ENCODE data around the gene GALNT12.

GALNT12 gene

DNA sequence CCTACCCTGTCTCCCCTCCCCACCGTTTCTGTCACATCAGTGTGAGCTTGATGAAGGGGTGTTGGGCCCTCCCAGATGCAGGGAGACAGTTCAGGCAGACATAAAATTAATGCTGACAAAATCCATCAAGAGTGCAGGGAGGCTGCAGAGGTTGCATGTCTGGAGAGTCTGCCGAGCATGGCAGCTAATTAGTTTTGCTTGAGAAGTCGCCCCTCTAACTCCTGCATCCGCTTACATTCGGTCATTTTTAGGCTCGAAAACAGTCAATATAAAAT lies 44.9 kb downstream of the GALNT12 start:
- no peaks in the 10 kb centered on the region for H3K36me3 ChIP-seq (ENCODE audit: insufficient read depth, low read length)
- no peaks in the 10 kb centered on the region for H3K9me3 ChIP-seq (ENCODE audit: low read length)
- H3K4me1 ChIP-seq (ENCODE audit: insufficient read depth, low read length): peaks cover 2% of the 10 kb centered on the region
- no peak overlapping the region for H2AFZ ChIP-seq (ENCODE audit: low read depth, low read length)
- H3K4me3 ChIP-seq (ENCODE audit: low read length): no peak overlapping the region
- no peaks in the 10 kb centered on the region for H3K27me3 ChIP-seq (ENCODE audit: insufficient read depth, low read length)

DNA sequence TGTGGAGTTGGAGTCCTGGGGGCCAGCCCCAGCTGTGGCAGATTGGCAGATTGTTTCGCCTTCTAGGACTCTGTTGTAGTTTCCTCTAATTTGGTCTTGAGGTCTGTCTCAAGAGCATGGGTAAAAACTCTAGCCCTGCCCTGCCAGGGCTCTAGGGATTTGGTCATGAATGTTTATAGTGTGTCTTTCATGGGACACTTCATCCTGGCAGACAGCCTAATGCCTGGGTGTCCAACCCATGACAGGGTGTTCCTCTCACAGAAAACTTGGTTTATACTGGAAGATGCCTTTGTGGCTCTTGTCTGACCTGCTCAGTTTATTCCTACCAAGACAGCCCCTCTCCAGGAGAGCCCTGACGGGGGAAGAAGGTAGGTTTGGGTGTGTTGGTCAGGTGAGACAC lies 45.5 kb downstream of the GALNT12 start:
- Histone ChIP-seq H3K4me3 (ENCODE audit: low read length) (no peak overlapping the region), H3K27me3 (ENCODE audit: insufficient read depth, low read length) (no peaks in the 10 kb centered on the region)

DNA sequence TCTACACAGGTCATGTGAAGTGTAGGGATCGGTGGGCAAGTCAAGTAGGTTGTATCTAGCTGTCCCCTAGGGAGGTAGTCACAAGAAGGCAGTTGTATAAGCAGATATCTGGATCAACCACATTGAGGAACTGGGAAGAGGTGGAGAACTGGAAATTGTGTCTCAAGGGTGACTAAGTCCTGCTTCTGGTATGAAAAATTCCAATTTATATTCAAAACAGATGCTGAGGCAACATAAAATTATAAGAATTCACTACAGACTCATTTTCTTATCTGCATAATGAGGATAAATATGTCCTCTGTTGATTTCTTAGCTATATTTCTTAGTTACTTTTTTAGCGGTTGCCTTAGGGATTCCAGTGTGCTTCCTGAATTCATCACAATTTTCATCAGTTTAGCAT lies 46.8 kb downstream of the GALNT12 start:
- Histone ChIP-seq H3K9me3 (ENCODE audit: low read length) (no peaks in the 10 kb centered on the region), H3K27me3 (ENCODE audit: insufficient read depth, low read length) (no peaks in the 10 kb centered on the region), H3K36me3 (ENCODE audit: insufficient read depth, low read length) (no peaks in the 10 kb centered on the region), H2AFZ (ENCODE audit: low read depth, low read length) (no peak overlapping the region), H3K4me1 (ENCODE audit: insufficient read depth, low read length) (no peaks in the 10 kb centered on the region), H3K4me3 (ENCODE audit: low read length) (no peak overlapping the region)

More for the DNA sequence above, 45.5 kb downstream of the GALNT12 start:
- peaks cover 2% of the 10 kb centered on the region for H3K4me1 ChIP-seq (ENCODE audit: insufficient read depth, low read length)
- H3K36me3 ChIP-seq (ENCODE audit: insufficient read depth, low read length): no peaks in the 10 kb centered on the region
- no peaks in the 10 kb centered on the region for H3K9me3 ChIP-seq (ENCODE audit: low read length)
- H2AFZ ChIP-seq (ENCODE audit: low read depth, low read length): no peak overlapping the region

DNA sequence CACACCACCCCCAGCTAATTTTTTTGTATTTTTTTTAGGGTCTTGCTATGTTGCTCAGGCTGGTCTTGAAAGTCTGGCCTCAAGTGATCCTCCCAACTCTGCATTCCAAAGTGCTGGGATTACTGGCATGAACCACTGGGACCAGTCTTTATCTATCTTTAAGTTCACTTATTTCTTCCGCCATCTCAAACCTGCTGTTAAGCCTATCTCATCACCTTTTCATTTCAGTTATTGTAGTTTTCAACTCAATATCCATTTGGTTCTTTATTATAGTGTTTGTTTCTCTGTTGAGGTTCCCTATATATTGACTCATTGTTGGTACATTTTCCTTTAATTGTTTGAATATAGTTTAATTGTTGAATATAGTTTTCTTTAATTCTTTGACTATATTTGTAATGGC lies 48.1 kb downstream of the GALNT12 start:
- Histone ChIP-seq H3K4me3 (ENCODE audit: low read length) (no peak overlapping the region), H2AFZ (ENCODE audit: low read depth, low read length) (no peak overlapping the region), H3K4me1 (ENCODE audit: insufficient read depth, low read length) (no peaks in the 10 kb centered on the region), H3K9me3 (ENCODE audit: low read length) (no peaks in the 10 kb centered on the region), H3K27me3 (ENCODE audit: insufficient read depth, low read length) (no peaks in the 10 kb centered on the region), H3K36me3 (ENCODE audit: insufficient read depth, low read length) (no peaks in the 10 kb centered on the region)

DNA sequence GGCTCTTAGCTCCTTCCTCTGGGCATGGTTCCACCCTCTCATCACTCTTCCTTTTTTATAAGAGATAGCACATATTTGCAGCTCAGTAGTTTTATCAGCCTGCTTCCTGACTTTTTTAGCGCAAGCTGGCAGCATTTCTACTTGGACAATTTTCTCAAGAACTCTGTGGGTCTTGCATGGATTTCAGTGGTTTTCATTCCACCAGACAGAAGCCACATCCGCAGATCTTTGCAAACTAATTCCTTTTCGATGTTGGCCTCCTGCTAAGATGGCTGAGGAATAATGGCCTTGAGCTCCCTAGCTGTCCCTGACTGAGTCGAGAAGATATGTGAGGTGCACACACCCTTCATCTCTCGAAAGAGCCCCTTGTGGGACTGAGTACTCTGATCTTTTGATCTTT lies 49.5 kb downstream of the GALNT12 start:
- no peak overlapping the region for H2AFZ ChIP-seq (ENCODE audit: low read depth, low read length)
- H3K9me3 ChIP-seq (ENCODE audit: low read length): no peaks in the 10 kb centered on the region
- H3K36me3 ChIP-seq (ENCODE audit: insufficient read depth, low read length): no peaks in the 10 kb centered on the region
- no peak overlapping the region for H3K4me3 ChIP-seq (ENCODE audit: low read length)
- no peaks in the 10 kb centered on the region for H3K4me1 ChIP-seq (ENCODE audit: insufficient read depth, low read length)
- no peaks in the 10 kb centered on the region for H3K27me3 ChIP-seq (ENCODE audit: insufficient read depth, low read length)

DNA sequence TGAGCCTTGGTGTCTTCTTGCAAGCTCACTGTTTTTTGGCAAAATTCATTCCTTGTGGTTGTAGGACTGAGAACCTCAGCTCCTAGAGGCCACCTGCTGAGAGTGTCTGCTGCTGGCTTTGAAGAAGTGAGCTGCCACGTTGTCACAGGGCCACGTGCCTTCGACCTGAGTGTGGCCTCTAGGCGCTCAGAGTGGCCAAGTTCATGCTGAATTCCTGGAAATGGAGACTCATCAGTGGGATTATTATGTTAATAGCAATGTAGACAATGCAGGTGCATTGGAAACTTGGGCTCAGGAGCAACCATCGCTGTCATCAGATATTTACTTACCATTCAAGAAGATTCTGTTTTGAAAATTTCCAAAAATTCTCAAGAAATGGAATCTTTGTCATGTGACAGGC lies 52.5 kb downstream of the GALNT12 start:
- Histone ChIP-seq H3K27me3 (ENCODE audit: insufficient read depth, low read length) (peaks cover 4% of the 10 kb centered on the region), H2AFZ (ENCODE audit: low read depth, low read length) (no peak overlapping the region), H3K4me1 (ENCODE audit: insufficient read depth, low read length) (no peaks in the 10 kb centered on the region), H3K36me3 (ENCODE audit: insufficient read depth, low read length) (no peaks in the 10 kb centered on the region), H3K4me3 (ENCODE audit: low read length) (no peak overlapping the region), H3K9me3 (ENCODE audit: low read length) (no peaks in the 10 kb centered on the region)

DNA sequence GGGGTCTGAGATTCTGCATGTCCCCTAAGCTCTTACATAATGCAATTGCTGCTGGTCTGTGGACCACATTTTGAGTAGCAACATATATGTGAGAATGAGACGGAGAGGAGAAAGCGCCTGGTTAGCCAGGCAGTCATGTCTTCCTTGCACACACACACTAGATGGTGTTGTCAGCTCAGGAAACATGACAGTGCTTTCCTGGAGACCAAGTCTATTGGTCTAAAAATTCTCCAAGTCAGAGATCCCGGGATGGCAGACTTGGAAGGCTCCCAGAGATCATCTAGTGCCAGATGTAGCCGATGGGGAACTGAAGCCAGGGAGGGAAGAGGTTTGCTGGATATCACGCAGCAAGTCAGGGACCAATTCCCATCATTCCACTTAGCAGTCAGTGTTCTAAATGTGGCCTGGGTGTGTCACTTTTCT lies 53.4 kb downstream of the GALNT12 start:
- H3K36me3 ChIP-seq (ENCODE audit: insufficient read depth, low read length): no peaks in the 10 kb centered on the region
- H3K9me3 ChIP-seq (ENCODE audit: low read length): no peaks in the 10 kb centered on the region
- H3K27me3 ChIP-seq (ENCODE audit: insufficient read depth, low read length): peaks cover 9% of the 10 kb centered on the region
- no peak overlapping the region for H2AFZ ChIP-seq (ENCODE audit: low read depth, low read length)
- no peaks in the 10 kb centered on the region for H3K4me1 ChIP-seq (ENCODE audit: insufficient read depth, low read length)
- H3K4me3 ChIP-seq (ENCODE audit: low read length): no peak overlapping the region

DNA sequence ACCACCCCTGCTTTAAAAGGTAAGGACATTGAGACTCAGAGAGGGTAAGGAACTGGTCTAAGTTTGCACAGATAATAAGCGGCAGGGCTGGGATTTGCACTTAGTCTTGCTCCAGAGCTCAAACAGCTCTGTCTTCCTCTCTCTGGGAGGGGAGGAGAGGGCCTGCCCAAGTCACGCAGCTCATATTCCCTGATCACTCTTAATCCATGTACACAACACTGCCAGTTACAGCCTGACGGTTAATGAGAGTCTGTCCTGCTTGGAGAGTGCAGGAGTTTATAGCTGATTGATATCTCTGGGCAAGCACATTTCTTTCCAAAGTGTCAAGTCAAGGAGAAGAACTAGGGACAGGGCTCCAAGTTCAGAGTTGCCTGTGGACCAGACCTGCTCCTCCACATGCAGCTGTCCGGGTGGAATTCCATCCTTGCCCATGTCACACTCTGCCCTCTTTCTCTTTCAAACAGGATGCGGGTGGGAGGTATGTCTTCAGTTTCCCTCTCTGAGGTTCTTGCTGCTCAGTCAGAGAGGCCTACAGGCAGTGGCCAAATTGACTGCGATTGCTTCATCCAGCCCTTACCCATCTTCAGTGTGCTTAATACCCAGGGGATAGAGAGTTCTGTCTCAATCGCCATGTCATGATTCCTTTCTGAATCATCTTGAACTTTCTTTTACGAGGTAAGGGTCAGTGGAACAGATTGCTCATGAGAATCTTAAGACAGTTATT lies 54.5 kb downstream of the GALNT12 start:
- no peaks in the 10 kb centered on the region for H3K36me3 ChIP-seq (ENCODE audit: insufficient read depth, low read length)
- H3K4me1 ChIP-seq (ENCODE audit: insufficient read depth, low read length): no peaks in the 10 kb centered on the region
- no peaks in the 10 kb centered on the region for H3K9me3 ChIP-seq (ENCODE audit: low read length)
- H3K4me3 ChIP-seq (ENCODE audit: low read length): no peak overlapping the region
- no peak overlapping the region for H2AFZ ChIP-seq (ENCODE audit: low read depth, low read length)
- H3K27me3 ChIP-seq (ENCODE audit: insufficient read depth, low read length): peaks cover 13% of the 10 kb centered on the region

DNA sequence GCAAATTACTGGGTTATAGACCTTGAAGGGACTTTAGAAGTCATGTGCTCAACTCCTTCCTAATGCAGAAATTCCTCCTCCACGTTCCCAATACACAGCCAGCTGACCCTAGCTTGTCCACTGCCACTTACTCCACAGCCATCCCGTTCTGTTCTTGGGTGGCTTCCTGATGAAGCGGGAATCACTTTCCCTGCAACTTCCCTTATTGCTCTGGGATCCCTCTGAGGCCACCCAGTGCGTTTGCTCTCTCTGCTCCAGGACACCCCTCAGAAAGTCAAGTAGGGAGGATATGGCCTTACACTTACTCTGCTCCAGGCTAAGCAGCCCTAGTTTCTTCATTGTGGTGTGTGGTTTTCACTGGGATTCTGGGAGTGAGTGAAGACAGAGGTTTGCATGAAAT lies 55.5 kb downstream of the GALNT12 start:
- no peak overlapping the region for H2AFZ ChIP-seq (ENCODE audit: low read depth, low read length)
- no peaks in the 10 kb centered on the region for H3K4me1 ChIP-seq (ENCODE audit: insufficient read depth, low read length)
- H3K9me3 ChIP-seq (ENCODE audit: low read length): no peaks in the 10 kb centered on the region
- no peak overlapping the region for H3K4me3 ChIP-seq (ENCODE audit: low read length)
- H3K36me3 ChIP-seq (ENCODE audit: insufficient read depth, low read length): no peaks in the 10 kb centered on the region
- peaks cover 13% of the 10 kb centered on the region for H3K27me3 ChIP-seq (ENCODE audit: insufficient read depth, low read length)

DNA sequence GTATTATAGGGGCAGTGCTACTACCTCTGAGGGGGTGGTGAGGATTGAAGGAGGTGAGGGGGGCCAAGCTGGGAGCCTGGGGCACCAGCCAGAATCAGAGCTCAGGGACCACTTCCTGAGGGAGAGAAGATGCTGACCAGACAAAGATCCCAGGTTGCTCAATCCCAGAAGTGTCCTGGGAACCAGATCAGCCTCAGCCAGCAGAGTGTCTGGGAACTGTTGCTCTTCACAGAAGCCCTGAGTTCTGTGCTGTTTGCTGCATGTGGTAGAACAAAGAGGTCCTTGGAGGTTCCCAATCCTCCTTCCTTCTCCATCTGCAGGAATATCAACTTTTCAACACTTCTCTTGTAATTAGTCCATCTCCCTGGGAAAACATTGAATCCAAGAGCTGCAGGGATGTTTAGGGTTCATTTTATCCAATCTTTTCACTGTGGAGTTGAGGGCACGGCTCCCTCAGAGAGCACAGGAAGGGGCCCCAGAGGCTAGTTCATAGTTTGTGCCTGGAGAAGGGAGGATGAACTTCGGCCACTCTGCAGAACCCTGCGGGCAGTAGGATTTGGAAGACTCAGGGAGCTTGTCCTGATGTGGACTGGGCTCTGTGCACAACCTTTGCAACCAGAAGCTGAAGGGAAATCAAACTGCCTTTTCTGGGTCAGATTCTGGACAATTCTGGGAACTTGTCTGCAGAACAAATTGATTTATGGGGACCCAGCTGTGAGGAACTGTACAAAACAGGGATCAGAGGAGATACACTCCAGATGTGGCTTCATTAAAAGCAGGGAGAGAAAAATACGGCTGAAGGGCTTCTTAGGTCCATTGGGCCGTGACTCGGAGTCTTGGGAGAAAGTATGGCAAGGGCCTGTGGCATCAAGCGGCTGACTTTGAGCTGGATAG lies 57.1 kb downstream of the GALNT12 start:
- Histone ChIP-seq H2AFZ (ENCODE audit: low read depth, low read length) (no peak overlapping the region), H3K9me3 (ENCODE audit: low read length) (no peaks in the 10 kb centered on the region), H3K27me3 (ENCODE audit: insufficient read depth, low read length) (peaks cover 13% of the 10 kb centered on the region), H3K4me3 (ENCODE audit: low read length) (no peak overlapping the region), H3K4me1 (ENCODE audit: insufficient read depth, low read length) (no peaks in the 10 kb centered on the region), H3K36me3 (ENCODE audit: insufficient read depth, low read length) (no peaks in the 10 kb centered on the region)

DNA sequence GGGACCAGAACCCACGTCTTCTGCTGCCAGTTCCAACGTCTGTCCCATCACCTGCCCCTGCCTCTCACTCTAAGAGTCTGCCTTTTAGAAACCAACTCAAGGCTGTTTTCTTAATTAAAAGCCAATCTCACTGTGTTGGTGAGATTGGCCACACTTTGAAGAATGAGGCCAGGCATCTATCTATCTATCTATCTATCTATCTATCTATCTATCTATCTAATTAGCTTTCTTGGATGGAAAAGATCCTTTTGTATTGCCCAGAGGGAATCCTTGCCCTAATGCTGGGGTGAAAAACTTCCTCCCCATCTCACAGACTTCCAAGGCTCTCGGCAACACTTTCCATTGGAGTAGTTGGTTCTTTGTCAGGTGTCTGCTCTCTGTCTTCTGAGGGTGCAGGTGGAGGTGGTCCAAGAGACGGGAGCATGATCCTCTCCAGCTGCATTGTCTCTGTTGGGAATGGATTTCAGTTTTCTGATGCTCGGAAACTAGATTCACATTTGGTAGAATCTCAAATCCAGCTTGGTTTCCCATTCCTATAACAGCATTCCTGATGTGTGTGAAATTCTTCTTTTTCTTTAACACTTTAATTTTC lies 57.9 kb downstream of the GALNT12 start:
- Histone ChIP-seq H3K36me3 (ENCODE audit: insufficient read depth, low read length) (no peaks in the 10 kb centered on the region), H3K4me3 (ENCODE audit: low read length) (no peak overlapping the region), H2AFZ (ENCODE audit: low read depth, low read length) (no peak overlapping the region), H3K27me3 (ENCODE audit: insufficient read depth, low read length) (peaks cover 13% of the 10 kb centered on the region), H3K4me1 (ENCODE audit: insufficient read depth, low read length) (no peaks in the 10 kb centered on the region), H3K9me3 (ENCODE audit: low read length) (no peaks in the 10 kb centered on the region)

DNA sequence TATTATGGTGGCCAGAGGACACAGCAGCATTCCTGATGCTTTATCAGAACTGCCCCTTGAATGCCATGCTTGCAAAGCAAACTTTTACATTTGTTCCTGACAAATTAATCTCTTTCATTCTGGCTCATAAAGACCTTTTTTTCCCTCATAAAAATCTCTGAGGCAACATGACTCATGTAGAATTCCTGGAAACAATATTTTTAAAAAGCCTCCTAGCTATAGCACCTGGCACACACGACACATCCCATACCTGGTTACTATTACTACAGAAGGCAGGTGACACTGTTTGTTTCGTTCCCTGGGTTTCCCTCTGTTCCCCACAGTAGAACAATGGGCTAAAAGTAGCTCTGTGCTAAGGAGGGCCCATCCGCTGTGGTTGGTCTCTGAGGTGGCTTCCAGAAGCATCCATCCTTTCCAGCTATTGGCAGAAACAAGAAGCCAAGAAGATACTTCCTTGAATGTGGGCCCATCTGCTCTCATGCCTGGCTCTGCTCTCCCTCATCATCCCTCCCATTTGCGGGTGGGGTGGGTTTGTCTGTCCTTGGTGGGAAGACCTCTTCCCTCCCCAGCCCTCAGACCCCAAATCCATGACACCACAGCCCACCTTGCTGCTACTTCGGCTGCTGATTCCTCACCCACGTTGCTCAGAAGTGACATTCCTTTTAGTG lies 59.1 kb downstream of the GALNT12 start:
- Histone ChIP-seq H2AFZ (ENCODE audit: low read depth, low read length) (no peak overlapping the region), H3K36me3 (ENCODE audit: insufficient read depth, low read length) (no peaks in the 10 kb centered on the region), H3K4me3 (ENCODE audit: low read length) (no peak overlapping the region), H3K4me1 (ENCODE audit: insufficient read depth, low read length) (no peaks in the 10 kb centered on the region), H3K9me3 (ENCODE audit: low read length) (no peaks in the 10 kb centered on the region), H3K27me3 (ENCODE audit: insufficient read depth, low read length) (peaks cover 13% of the 10 kb centered on the region)

DNA sequence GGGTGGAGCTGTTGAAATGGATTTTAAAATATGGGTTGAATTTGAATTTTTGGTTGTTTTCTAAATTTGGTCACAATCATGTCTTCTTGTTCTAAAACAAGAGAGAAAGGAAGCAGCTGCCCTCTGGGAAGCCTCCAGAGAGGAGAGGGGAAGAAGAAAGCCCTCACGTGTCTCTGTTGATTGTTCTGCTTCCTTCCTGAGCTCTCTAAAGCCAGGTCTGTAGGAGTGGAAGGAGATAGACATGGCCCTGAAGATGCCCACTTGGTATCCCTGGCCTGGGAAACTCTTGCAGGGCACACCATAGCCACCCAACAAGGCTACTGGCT lies 59.6 kb downstream of the GALNT12 start:
- H3K4me3 ChIP-seq (ENCODE audit: low read length): no peak overlapping the region
- H3K36me3 ChIP-seq (ENCODE audit: insufficient read depth, low read length): no peaks in the 10 kb centered on the region
- no peaks in the 10 kb centered on the region for H3K4me1 ChIP-seq (ENCODE audit: insufficient read depth, low read length)
- H2AFZ ChIP-seq (ENCODE audit: low read depth, low read length): no peak overlapping the region
- H3K27me3 ChIP-seq (ENCODE audit: insufficient read depth, low read length): peaks cover 13% of the 10 kb centered on the region
- no peaks in the 10 kb centered on the region for H3K9me3 ChIP-seq (ENCODE audit: low read length)
